AG09319 (cell line): ENCODE data around the gene RPN2.

ENCODE experiments used
- DNase-seq: peaks from one replicate; pipeline ENCODE4 v3.0.0-alpha.2; 2010; ENCODE audit warnings: low read depth; ENCODE audit errors: extremely low read depth
- CTCF ChIP-seq: IDR thresholded peaks from 2 replicates; pipeline ENCODE4 v1.5.1; 2011; ENCODE audit warnings: low read depth, mild to moderate bottlenecking, inconsistent platforms, low read length, moderate library complexity

Gene RPN2

DNA sequence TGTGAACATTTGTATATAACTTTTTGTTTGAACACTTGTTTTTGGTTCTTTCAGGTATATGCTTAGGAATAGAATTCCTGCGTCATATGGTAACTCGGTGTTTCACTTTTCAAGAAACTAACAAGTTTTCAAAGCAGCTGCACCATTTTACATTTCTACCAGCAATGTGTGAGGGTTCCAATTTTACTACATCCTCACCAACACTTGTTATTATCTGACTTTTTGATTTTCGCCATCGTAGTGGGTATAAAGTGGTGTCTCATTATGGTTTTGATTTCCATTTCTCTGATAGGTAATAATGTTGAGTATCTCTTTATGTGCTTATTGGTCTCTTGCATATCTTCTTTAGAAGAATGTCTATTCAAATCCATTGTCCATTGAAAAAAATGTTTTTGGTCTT lies 39.8 kb downstream of the RPN2 start:
- DNase-seq = no peak
- no peak for TF ChIP-seq CTCF

GRCh38 chr20:37219751-37220668 lies 40.9 kb downstream of the RPN2 start:
- no peak for TF ChIP-seq CTCF
- DNase-seq = no peak

GRCh38 chr20:37220731-37221130 lies 41.6 kb downstream of the RPN2 start:
- no peak for TF ChIP-seq CTCF
- DNase-seq = peak; percentile 45

GRCh38 chr20:37222086-37222485 lies 43.0 kb downstream of the RPN2 start:
- no peak for TF ChIP-seq CTCF
- no peak for DNase-seq

- no peak for TF ChIP-seq CTCF
- peak; percentile 57 for DNase-seq
Observed at GRCh38 chr20:37223053-37223452, 43.9 kb downstream of the RPN2 start.

DNA sequence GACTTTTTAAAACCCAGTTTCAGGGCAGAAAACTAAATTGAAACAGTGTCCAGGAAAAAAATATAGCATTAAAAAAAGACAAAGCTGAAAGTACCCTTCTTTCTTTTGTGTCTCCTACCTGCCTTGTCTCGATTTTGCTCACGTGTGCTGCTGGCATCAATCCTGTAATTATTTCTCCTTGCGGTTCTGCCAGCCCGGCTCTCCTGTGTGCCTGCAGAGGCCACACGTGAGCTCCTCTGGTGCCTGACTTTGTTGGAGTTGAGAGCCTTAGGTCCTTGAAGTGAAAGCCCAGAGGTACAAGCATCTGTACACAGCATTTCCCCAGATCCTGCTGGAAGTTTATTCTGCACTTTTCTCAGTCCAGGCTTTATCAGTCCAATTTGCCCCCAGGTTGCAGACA lies 46.0 kb downstream of the RPN2 start:
- no peak for TF ChIP-seq CTCF
- DNase-seq = no peak

DNA sequence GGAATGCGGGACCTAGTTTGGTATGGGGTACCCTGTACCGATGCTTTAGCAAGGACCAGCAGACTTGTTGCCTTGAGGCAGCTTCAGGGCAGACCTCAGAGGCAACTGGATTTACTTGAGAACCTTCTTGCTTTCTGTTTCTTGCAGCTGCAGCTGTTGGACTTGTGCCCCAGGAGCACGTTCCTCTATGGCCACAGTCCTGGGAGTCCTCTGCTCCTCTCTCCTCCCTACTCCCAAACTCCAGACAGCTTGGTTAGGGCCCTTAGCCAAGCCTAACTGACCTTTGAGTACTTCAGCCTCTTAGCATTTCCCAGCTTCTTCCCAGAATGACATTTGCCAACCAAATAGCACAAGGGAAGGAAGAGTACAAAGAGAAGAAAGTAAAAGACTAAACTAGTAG lies 47.8 kb downstream of the RPN2 start:
- peak; percentile 54 for DNase-seq
- no peak for TF ChIP-seq CTCF
